ACHN (cell line): Measurements from ENCODE around the gene MIA3.
A peak's percentile ranks its signal among the peaks of the same experiment; 100 is the strongest.

Source experiments
- DNase-seq: peaks from one replicate; pipeline ENCODE4 v3.0.0-alpha.2; 2015
- in situ Hi-C: cut with HindIII; loops from 2 replicates; pipeline ENCODE4 v1.10.0; 2017; ENCODE audit warnings: low sequenced_read_pairs, low pct_ligation_motif_present, low pct_unique_long_range_greater_than_20kb

Gene MIA3

GRCh38 chr1:222711319-222712252 is 93.7 kb downstream of the MIA3 start:
- in situ Hi-C loops: no loop called here
- DNase-seq: peak; percentile 81

DNA sequence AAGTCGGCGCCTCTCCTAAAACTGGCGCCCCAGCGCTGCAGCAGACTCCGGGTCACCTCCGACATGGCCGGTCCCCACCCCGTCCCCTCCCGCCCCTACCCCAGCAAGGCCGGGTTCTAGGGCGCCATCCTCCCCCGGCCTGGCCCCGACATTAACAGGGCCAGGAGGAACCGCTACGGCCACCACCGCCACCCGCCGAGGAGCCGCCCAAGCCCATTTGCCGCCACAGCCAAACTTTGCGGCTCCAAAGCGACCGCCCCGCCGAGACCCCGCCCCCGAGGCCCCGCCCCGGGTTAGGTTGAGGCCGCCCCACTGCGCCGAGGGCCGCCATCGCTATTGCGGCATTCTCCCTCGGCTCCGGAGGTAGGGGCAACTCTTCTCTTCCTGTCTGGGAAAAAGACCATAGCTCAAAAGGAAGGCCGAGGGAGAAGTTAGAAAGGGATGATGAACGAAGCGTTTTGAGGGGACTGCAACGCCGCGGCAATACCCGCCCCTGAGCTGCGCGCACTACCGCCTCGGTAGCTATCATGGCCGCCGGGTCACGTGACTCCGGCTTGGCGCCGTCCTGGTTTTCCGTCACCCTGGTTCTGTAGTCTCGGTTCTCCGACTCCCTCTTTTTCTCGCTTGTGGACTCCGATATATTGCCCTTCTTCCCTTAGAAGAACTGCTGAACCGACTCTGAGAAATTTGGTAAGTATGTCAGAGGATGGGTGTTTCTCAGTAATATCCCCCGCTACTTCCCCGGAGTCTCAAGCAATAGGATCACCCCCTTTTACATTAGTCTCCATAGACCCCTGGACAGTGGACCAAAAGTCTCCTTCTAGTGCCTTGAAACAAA is 94.6 kb downstream of the MIA3 start, which contains the start of the genes AIDA and BROX:
Gene AIDA (minus strand): TSS at position 239 of the 838 bp plus-strand sequence. CDS start 174 bp downstream, at position 65.
Gene BROX (plus strand): TSS at position 312 of the 838 bp plus-strand sequence. CDS start 3,136 bp downstream, outside the sequence.
- peak; percentile 85 for DNase-seq
- in situ Hi-C loops: no loop called here

DNA sequence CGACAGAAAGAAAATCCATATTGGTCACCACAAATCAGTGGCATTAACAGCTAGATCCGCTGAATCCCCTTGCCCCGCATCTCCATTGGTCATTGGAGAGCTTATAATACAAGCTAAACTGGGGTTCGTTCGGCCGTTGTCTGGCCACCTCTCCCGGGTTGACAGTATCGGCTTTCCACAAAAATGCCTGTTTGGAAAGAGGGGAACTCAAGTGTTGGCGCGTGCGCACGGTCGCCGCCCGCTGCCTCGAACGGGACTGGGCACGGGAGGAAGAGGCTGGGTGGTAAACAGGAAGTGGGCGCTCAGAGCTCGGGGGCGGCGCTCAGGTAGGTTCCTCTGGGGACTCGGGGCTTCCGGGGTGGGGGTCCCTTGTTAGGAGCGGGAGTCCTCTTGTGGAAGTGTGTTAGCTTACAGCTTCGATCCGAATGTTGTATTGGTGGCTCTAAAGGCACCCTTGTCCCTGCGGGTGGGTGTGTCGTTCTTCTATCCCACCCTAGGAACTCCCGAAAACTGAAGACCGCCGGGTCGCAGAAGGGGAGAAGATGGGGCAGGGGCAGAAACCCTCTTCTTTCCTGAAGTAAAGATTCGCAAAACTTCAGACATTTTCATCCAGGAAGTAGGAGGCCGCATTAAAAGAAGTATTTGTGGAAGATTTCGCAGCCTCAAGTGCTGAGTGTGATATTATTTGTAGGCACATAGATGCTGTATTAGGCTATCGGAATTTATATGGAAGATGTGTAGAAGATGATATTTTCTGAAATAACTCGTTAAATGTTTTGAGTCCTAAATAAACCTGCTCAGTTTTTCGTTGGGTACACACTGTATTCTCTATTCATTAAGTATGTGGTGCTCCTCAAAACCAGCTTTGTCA is 95.4 kb downstream of the MIA3 start:
- in situ Hi-C loops: no loop called here
- DNase-seq: peak; percentile 97

- DNase-seq: no peak
- in situ Hi-C loops: no loop called here
Observed at GRCh38 chr1:222716393-222716792, 98.5 kb downstream of the MIA3 start.
